HepG2 (cell line): ENCODE data around the gene MCOLN1. TPM values are rescaled to one million over a fixed set of nuclear protein-coding genes. Genes with fewer than 3 reads are reported as not detected.

ENCODE experiments used
- GRHL1 ChIP-seq: sonication (generic); formaldehyde crosslinking; conservative IDR thresholded peaks from 2 replicates; pipeline ENCODE4 v1.8.0; 2022; ENCODE audit warnings: missing genetic modification reagents
- HNRNPUL1 ChIP-seq: fragments of 200-400 bp; formaldehyde crosslinking; IDR thresholded peaks from 2 replicates; pipeline ENCODE4 v1.6.1; 2017; ENCODE audit warnings: low read depth, mild to moderate bottlenecking, low read length, moderate library complexity
- ISL2 ChIP-seq: sonication (generic); formaldehyde crosslinking; IDR thresholded peaks from 2 replicates; pipeline ENCODE4 v1.5.0; 2020; ENCODE audit warnings: missing genetic modification reagents
- JARID2 ChIP-seq: sonication (generic); formaldehyde crosslinking; IDR thresholded peaks from 2 replicates; pipeline ENCODE4 v1.8.1; 2023; ENCODE audit warnings: missing genetic modification reagents, inconsistent platforms; ENCODE audit not compliant: insufficient replicate concordance
- KMT2A ChIP-seq: sonication (generic); formaldehyde crosslinking; IDR thresholded peaks from 2 replicates; pipeline ENCODE4 v1.4.0; 2020; ENCODE audit warnings: missing genetic modification reagents
- POLR2G ChIP-seq: fragments of 200-400 bp; formaldehyde crosslinking; IDR thresholded peaks from 2 replicates; pipeline ENCODE4 v1.6.1; 2018; ENCODE audit warnings: mild to moderate bottlenecking, low read depth, low read length, moderate library complexity
- SMYD3 ChIP-seq: sonication (generic); formaldehyde crosslinking; IDR thresholded peaks from 2 replicates; pipeline ENCODE4 v1.8.1; 2023; ENCODE audit warnings: mild to moderate bottlenecking, missing genetic modification reagents
- ZNF24 ChIP-seq: fragments of 450-650 bp; IDR thresholded peaks from 2 replicates; pipeline ENCODE4 v1.6.1; 2017; ENCODE audit warnings: antibody characterized with exemption, mild to moderate bottlenecking
- ZNF737 ChIP-seq: sonication (generic); formaldehyde crosslinking; IDR thresholded peaks from 2 replicates; pipeline ENCODE4 v1.5.0; 2020; ENCODE audit warnings: missing genetic modification reagents, mild to moderate bottlenecking, borderline replicate concordance
- ZSCAN31 ChIP-seq: sonication (generic); formaldehyde crosslinking; IDR thresholded peaks from 2 replicates; pipeline ENCODE4 v1.5.0; 2020; ENCODE audit warnings: low read depth, mild to moderate bottlenecking, missing genetic modification reagents
- polyA plus RNA-seq, 8 experiments: library from polyadenylated mRNA; depleted of rRNA in 3 of 8; stranded (reverse) in 7 of 8; unstranded in 1 of 8; fragments of >200 nt; fragmentation: Illumina TruSeq in 4 of 8; extraction: Trizol in 4 of 8; gene quantifications; 2 replicates each; pipeline versions ENCODE4 v1.2.1 to v1.2.3, GENCODE V29; 2011 to 2016; ENCODE audit warnings: low read depth in 4 of 8, missing spikeins in 1 of 8, mixed read lengths in 1 of 8; ENCODE audit not compliant: insufficient read depth in 1 of 8
- total RNA-seq, 5 experiments: library from RNA; depleted of rRNA; stranded (reverse); fragments of >200 nt; fragmentation: Illumina TruSeq; extraction: Trizol; gene quantifications; 2 replicates each; pipeline ENCODE4 v1.2.3, GENCODE V29; 2016; ENCODE audit warnings: low read depth in 1 of 5
- TF ChIP-seq, protein P1 (sequence below): sonication (generic); formaldehyde crosslinking; IDR thresholded peaks from 2 replicates; pipeline ENCODE4 v1.4.0; 2020; ENCODE audit warnings: mild to moderate bottlenecking, missing genetic modification reagents
- TF ChIP-seq, protein P2 (sequence below): sonication (generic); formaldehyde crosslinking; IDR thresholded peaks from 2 replicates; pipeline ENCODE4 v1.4.0; 2020; ENCODE audit warnings: missing genetic modification reagents, borderline replicate concordance
- TF ChIP-seq, protein P3 (sequence below): sonication (generic); formaldehyde crosslinking; IDR thresholded peaks from 2 replicates; pipeline ENCODE4 v1.4.0; 2020; ENCODE audit warnings: mild to moderate bottlenecking, missing genetic modification reagents, borderline replicate concordance
- TF ChIP-seq, protein P4 (sequence below): sonication (generic); formaldehyde crosslinking; IDR thresholded peaks from 2 replicates; pipeline ENCODE4 v1.8.1; 2022; ENCODE audit warnings: mild to moderate bottlenecking, missing genetic modification reagents

MCOLN1 gene
- total and polyA plus RNA-seq, 2 of the 13 experiments (the other 11 are each of a cell fraction or from before 2014, with no cell fraction given), result 3.4 to 15.7 TPM

DNA sequence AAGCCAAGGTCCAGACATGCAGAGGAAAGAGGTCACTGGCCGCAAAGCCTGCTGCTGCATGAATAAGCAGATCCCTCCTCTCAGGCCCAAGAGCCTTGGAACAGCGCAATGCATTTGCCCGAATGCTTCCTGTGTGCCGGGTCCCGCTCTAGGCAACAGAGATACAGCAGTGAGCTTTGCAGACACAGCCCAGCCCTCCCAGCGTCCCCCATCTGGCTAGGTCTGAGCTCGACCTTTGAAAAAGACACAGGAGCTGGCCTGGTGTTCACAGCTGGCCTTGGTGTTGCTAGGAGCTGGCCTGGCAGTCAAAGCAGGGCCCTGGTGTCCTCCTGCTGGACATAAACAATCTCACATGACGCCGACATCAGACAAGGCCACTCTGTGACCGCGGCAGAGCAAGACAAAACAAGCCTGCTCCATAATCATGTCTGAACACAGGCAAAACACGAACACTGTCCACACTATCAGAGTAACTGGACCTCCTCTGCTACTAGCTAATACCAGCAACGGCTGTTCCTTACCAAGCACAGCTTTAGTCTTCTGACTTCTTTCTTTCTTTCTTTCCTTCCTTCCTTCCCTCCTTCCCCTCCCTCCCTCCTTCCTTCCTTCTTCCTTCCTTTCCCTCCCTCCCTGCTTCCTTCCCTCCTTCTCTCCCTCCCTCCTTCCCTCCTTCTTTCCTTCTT is 27.9 kb upstream of the MCOLN1 start (continued):
- TF ChIP-seq, protein P1, sequence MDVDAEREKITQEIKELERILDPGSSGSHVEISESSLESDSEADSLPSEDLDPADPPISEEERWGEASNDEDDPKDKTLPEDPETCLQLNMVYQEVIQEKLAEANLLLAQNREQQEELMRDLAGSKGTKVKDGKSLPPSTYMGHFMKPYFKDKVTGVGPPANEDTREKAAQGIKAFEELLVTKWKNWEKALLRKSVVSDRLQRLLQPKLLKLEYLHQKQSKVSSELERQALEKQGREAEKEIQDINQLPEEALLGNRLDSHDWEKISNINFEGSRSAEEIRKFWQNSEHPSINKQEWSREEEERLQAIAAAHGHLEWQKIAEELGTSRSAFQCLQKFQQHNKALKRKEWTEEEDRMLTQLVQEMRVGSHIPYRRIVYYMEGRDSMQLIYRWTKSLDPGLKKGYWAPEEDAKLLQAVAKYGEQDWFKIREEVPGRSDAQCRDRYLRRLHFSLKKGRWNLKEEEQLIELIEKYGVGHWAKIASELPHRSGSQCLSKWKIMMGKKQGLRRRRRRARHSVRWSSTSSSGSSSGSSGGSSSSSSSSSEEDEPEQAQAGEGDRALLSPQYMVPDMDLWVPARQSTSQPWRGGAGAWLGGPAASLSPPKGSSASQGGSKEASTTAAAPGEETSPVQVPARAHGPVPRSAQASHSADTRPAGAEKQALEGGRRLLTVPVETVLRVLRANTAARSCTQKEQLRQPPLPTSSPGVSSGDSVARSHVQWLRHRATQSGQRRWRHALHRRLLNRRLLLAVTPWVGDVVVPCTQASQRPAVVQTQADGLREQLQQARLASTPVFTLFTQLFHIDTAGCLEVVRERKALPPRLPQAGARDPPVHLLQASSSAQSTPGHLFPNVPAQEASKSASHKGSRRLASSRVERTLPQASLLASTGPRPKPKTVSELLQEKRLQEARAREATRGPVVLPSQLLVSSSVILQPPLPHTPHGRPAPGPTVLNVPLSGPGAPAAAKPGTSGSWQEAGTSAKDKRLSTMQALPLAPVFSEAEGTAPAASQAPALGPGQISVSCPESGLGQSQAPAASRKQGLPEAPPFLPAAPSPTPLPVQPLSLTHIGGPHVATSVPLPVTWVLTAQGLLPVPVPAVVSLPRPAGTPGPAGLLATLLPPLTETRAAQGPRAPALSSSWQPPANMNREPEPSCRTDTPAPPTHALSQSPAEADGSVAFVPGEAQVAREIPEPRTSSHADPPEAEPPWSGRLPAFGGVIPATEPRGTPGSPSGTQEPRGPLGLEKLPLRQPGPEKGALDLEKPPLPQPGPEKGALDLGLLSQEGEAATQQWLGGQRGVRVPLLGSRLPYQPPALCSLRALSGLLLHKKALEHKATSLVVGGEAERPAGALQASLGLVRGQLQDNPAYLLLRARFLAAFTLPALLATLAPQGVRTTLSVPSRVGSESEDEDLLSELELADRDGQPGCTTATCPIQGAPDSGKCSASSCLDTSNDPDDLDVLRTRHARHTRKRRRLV, result no peak
- TF ChIP-seq SMYD3 (CRISPR knock-in tag) (no peak), POLR2G (0 out of 2 replicates have a peak, but pooled peaks have one; percentile 34), GRHL1 (CRISPR knock-in tag) (no peak), ZNF737 (no peak), KMT2A (CRISPR knock-in tag) (no peak), HNRNPUL1 (no peak), ZSCAN31 (CRISPR knock-in tag) (no peak), ZNF24 (no peak), JARID2 (CRISPR knock-in tag) (peak; percentile 18), ISL2 (no peak)
- TF ChIP-seq, protein P2, sequence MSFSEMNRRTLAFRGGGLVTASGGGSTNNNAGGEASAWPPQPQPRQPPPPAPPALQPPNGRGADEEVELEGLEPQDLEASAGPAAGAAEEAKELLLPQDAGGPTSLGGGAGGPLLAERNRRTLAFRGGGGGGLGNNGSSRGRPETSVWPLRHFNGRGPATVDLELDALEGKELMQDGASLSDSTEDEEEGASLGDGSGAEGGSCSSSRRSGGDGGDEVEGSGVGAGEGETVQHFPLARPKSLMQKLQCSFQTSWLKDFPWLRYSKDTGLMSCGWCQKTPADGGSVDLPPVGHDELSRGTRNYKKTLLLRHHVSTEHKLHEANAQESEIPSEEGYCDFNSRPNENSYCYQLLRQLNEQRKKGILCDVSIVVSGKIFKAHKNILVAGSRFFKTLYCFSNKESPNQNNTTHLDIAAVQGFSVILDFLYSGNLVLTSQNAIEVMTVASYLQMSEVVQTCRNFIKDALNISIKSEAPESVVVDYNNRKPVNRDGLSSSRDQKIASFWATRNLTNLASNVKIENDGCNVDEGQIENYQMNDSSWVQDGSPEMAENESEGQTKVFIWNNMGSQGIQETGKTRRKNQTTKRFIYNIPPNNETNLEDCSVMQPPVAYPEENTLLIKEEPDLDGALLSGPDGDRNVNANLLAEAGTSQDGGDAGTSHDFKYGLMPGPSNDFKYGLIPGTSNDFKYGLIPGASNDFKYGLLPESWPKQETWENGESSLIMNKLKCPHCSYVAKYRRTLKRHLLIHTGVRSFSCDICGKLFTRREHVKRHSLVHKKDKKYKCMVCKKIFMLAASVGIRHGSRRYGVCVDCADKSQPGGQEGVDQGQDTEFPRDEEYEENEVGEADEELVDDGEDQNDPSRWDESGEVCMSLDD (CRISPR knock-in tag), result no peak
- TF ChIP-seq, protein P3, sequence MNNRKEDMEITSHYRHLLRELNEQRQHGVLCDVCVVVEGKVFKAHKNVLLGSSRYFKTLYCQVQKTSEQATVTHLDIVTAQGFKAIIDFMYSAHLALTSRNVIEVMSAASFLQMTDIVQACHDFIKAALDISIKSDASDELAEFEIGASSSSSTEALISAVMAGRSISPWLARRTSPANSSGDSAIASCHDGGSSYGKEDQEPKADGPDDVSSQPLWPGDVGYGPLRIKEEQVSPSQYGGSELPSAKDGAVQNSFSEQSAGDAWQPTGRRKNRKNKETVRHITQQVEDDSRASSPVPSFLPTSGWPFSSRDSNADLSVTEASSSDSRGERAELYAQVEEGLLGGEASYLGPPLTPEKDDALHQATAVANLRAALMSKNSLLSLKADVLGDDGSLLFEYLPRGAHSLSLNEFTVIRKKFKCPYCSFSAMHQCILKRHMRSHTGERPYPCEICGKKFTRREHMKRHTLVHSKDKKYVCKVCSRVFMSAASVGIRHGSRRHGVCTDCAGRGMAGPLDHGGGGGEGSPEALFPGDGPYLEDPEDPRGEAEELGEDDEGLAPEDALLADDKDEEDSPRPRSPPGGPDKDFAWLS (CRISPR knock-in tag), result no peak
- TF ChIP-seq, protein P4, sequence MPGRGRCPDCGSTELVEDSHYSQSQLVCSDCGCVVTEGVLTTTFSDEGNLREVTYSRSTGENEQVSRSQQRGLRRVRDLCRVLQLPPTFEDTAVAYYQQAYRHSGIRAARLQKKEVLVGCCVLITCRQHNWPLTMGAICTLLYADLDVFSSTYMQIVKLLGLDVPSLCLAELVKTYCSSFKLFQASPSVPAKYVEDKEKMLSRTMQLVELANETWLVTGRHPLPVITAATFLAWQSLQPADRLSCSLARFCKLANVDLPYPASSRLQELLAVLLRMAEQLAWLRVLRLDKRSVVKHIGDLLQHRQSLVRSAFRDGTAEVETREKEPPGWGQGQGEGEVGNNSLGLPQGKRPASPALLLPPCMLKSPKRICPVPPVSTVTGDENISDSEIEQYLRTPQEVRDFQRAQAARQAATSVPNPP (CRISPR knock-in tag), result no peak
